Measurements from ENCODE around the gene FBXL13.

GRCh38 chr7:102888561-102889233, 185.9 kb downstream of the FBXL13 start:
- TF ChIP-seq CTCF (IDR thresholded peaks at IDR 0.05) (no peak), POLR2A (IDR thresholded peaks at IDR 0.05) (no peak)
